Hepatic stellate cell (primary cell): ENCODE results near the gene PSTPIP2.

Experiments used
- DNase-seq: peaks from one replicate; pipeline ENCODE4 v3.0.0; 2011; ENCODE audit warnings: low spot score

Gene PSTPIP2

DNA sequence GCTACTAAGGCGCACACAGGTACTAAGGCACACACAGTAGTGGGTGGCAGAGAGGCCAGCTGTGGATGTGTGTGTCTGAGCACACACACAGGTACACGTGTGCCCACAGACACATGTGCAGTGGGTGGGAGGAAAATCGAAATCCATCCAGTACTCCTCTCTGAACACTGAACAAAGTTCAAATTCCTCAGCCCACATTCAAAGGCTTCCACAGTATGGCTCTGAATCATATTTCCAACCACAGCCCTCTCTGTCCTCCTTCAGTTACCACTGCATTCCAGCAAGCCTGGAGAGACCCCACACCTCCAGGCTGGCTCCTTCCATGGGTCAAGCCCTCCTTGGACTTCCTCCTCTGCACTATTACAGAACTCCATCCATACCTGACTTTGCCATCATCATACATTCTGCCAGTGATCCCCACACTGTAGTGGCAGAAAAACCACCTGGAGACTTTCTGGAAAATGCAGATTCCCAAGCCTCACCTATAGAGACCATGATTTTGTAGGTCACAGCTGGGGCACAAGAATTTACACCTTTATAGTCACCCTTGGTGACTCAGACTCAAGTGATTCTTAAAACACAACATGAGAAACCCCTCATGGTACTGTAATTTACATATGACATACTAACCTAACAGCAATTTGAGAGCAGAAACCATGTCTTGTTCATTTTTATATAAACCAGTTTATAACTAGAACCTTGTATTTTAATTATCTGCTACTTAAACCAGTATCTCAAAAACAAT lies 136.3 kb downstream of the PSTPIP2 start:
- peak; percentile 27 for DNase-seq
